Endothelial cell of umbilical vein (primary cell): Measurements from ENCODE around the gene TSPAN9. TPM values are rescaled to one million over a fixed set of nuclear protein-coding genes. Genes with fewer than 3 reads are reported as not detected.

ENCODE experiments used
- BruUV-seq: library from RNA; stranded (reverse); fragments of 400-500 nt; replicated peaks from 2 replicates; lab custom pipeline; 2021; lab: Mats Ljungman, UMichigan
- CTCF ChIA-PET: fragments of 300-600, 350-600 bp; sonication (Branson Sonifier 250); formaldehyde crosslinking; loops from one replicate; lab custom pipeline; 2021; ENCODE audit warnings: antibody characterized with exemption, inconsistent platforms; lab: Charles Lee
- POLR2A ChIA-PET: fragments of 300-600, 350-600 bp; sonication (Branson Sonifier 250); formaldehyde crosslinking; loops from one replicate; lab custom pipeline; 2021; ENCODE audit warnings: antibody characterized with exemption, inconsistent platforms; lab: Charles Lee
- DNase-seq: peaks from one replicate; pipeline ENCODE4 v3.0.0-alpha.2; 2011; ENCODE audit warnings: low read depth, low spot score
- FAIRE-seq: peaks from 2 replicates; lab custom pipeline; 2011; peaks lifted over from hg19 to GRCh38; lab: Jason Lieb, UNC
- H2AFZ ChIP-seq: 2 replicates; pipeline ENCODE4 v1.6.0; 2012; ENCODE audit warnings: low read depth, low read length, control low read depth, inconsistent platforms
- H3K27ac ChIP-seq: 2 replicates; pipeline ENCODE4 v1.5.1; 2011; ENCODE audit warnings: low read depth, mild to moderate bottlenecking, control low read depth, low read length, moderate library complexity; ENCODE audit not compliant: insufficient read depth
- H3K27me3 ChIP-seq, 2 experiments: 2 replicates each; pipeline versions ENCODE4 v1.6.0 to v1.6.1; 2011; ENCODE audit warnings: low read length in 2 of 2, mixed read lengths in 1 of 2; ENCODE audit not compliant: control insufficient read depth in 2 of 2, insufficient read depth in 2 of 2
- H3K36me3 ChIP-seq, 2 experiments: 2 replicates in 1 of 2; 3 replicates in 1 of 2; pipeline ENCODE4 v1.5.1; 2011; ENCODE audit warnings: low read length in 2 of 2, mild to moderate bottlenecking in 1 of 2, moderate library complexity in 1 of 2; ENCODE audit not compliant: control insufficient read depth in 2 of 2, insufficient read depth in 2 of 2; ENCODE audit errors: extremely low read depth in 1 of 2
- H3K4me1 ChIP-seq: 3 replicates; pipeline ENCODE4 v1.5.1; 2011; ENCODE audit warnings: mild to moderate bottlenecking, low read length; ENCODE audit not compliant: control insufficient read depth, insufficient read depth; ENCODE audit errors: extremely low read depth
- H3K4me2 ChIP-seq: 2 replicates; pipeline ENCODE4 v1.6.1; 2011; ENCODE audit warnings: low read length, control low read depth, mixed read lengths; ENCODE audit not compliant: insufficient read depth
- H3K4me3 ChIP-seq, 3 experiments: fragments of 200-600 bp in 1 of 3; sonication (generic), shearing (Covaris generic) in 1 of 3; replicated peaks in 1 of 3; 2 replicates each; pipeline ENCODE4 v1.5.1; 2011 to 2016; ENCODE audit warnings: control low read depth in 3 of 3, low read length in 3 of 3, mild to moderate bottlenecking in 2 of 3, inconsistent platforms in 1 of 3, low read depth in 1 of 3, moderate library complexity in 1 of 3; ENCODE audit not compliant: insufficient read depth in 1 of 3
- H3K79me2 ChIP-seq: 2 replicates; pipeline ENCODE4 v1.6.0; 2012; ENCODE audit warnings: low read length, inconsistent platforms; ENCODE audit not compliant: control insufficient read depth, insufficient read depth
- H3K9ac ChIP-seq: replicated peaks from 2 replicates; pipeline ENCODE3; 2011; ENCODE audit warnings: low read length, control low read depth; ENCODE audit not compliant: insufficient read depth; ENCODE audit errors: extremely low read depth
- H3K9me1 ChIP-seq: replicated peaks from 3 replicates; pipeline ENCODE4 v1.6.0; 2011; ENCODE audit warnings: mild to moderate bottlenecking, low read length; ENCODE audit not compliant: control insufficient read depth, insufficient read depth; ENCODE audit errors: extremely low read depth
- H3K9me3 ChIP-seq: replicated peaks from 2 replicates; pipeline ENCODE4 v1.5.1; 2012; ENCODE audit warnings: low read length, inconsistent platforms; ENCODE audit not compliant: control insufficient read depth, insufficient read depth
- H4K20me1 ChIP-seq: replicated peaks from 2 replicates; pipeline ENCODE3; 2011; ENCODE audit warnings: mild to moderate bottlenecking, low read length; ENCODE audit not compliant: control insufficient read depth, insufficient read depth; ENCODE audit errors: extremely low read depth
- CTCF ChIP-seq, 2 donors: IDR thresholded peaks; 1 replicate in 1 of 2; 2 replicates in 1 of 2; pipeline ENCODE4 v1.5.1; 2011; ENCODE audit warnings: low read length in 2 of 2, mild to moderate bottlenecking in 2 of 2, moderate library complexity in 2 of 2, control low read depth in 1 of 2, inconsistent platforms in 1 of 2, low read depth in 1 of 2; ENCODE audit not compliant: insufficient read depth in 1 of 2; ENCODE audit errors: extremely low read depth in 1 of 2
- EZH2 ChIP-seq: IDR thresholded peaks from 2 replicates; pipeline ENCODE4 v1.6.1; 2012; ENCODE audit warnings: borderline replicate concordance, low read depth, mild to moderate bottlenecking, moderate library complexity, low read length, inconsistent platforms; ENCODE audit not compliant: severe bottlenecking
- FOS ChIP-seq: IDR thresholded peaks from 2 replicates; pipeline ENCODE4 v1.6.1; 2011; ENCODE audit warnings: mild to moderate bottlenecking, low read length, moderate library complexity, borderline replicate concordance; ENCODE audit not compliant: insufficient read depth
- GATA2 ChIP-seq: IDR thresholded peaks from 2 replicates; pipeline ENCODE4 v1.7.0; 2011; ENCODE audit warnings: low read depth, mild to moderate bottlenecking, moderate library complexity, mixed read lengths, low read length; ENCODE audit not compliant: insufficient read length, insufficient read depth
- JUN ChIP-seq: IDR thresholded peaks from 2 replicates; pipeline ENCODE4 v1.6.1; 2011; ENCODE audit warnings: borderline replicate concordance, low read depth; ENCODE audit not compliant: insufficient read length, insufficient read depth
- MYC ChIP-seq: IDR thresholded peaks from one replicate; pipeline ENCODE4 v1.6.1; 2011; ENCODE audit warnings: mild to moderate bottlenecking, low read depth, low read length
- POLR2A ChIP-seq: IDR thresholded peaks from 2 replicates; pipeline ENCODE4 v1.6.1; 2012; ENCODE audit warnings: low read depth, mild to moderate bottlenecking, control low read depth, low read length
- POLR2AphosphoS5 ChIP-seq: IDR thresholded peaks from 2 replicates; pipeline ENCODE4 v1.6.1; 2012; ENCODE audit warnings: low read depth, mild to moderate bottlenecking, control low read depth, low read length, moderate library complexity; ENCODE audit not compliant: insufficient read depth
- dilution Hi-C: fragments of 300-500 bp; cut with MboI; formaldehyde crosslinking; loops from one replicate; pipeline ENCODE4 v1.15.0; 2019; ENCODE audit warnings: low sequenced_read_pairs; ENCODE audit not compliant: extremely low pct_ligation_motif_present
- intact Hi-C: fragments of 100-400 bp; cut with micrococcal nuclease; formaldehyde crosslinking; loops from one replicate; pipeline ENCODE4 v1.10.0; 2022
- polyA plus RNA-seq, 4 experiments: library from polyadenylated mRNA; depleted of rRNA in 3 of 4; stranded (reverse) in 3 of 4; unstranded in 1 of 4; fragments of >200 nt; gene quantifications; 2 replicates each; pipeline versions ENCODE4 v1.2.1 to v1.2.3, GENCODE V29; 2011 to 2012; ENCODE audit warnings: missing spikeins in 1 of 4
- total RNA-seq: library from RNA; stranded (reverse); gene quantifications from 2 replicates; pipeline ENCODE4 v1.2.3, GENCODE V29; 2021
- TF ChIP-seq, protein P1 (sequence below): IDR thresholded peaks from 2 replicates; pipeline ENCODE4 v1.6.1; 2011; ENCODE audit not compliant: insufficient read depth, insufficient read length

The TSPAN9 gene
- total and polyA plus RNA-seq, 2 donors (not counting 3 experiments of a cell fraction or from before 2014, with no cell fraction given) = 43.3 to 66.8 TPM

GRCh38 chr12:3330976-3331510 lies 253.9 kb downstream of the TSPAN9 start:
- H2AFZ ChIP-seq = no peak overlapping the region
- FAIRE-seq (no peak), DNase-seq (no peak)
- no peaks in the 10 kb centered on the region for H3K4me1 ChIP-seq
- H4K20me1 ChIP-seq = no peaks in the 10 kb centered on the region
- no peak overlapping the region for H3K4me2 ChIP-seq
- no peaks in the 10 kb centered on the region for H3K36me3 ChIP-seq
- ChIA-PET POLR2A (no interaction called here), CTCF (interaction anchor here (1.3 to 3.6 kb wide), 2 partner anchors 30 to 473 kb away, joined by 3 to 29 read pairs; no protein-coding TSS in a partner anchor)
- H3K9me1 ChIP-seq = no peaks in the 10 kb centered on the region
- H3K9me3 ChIP-seq = no peaks in the 10 kb centered on the region
- dilution Hi-C loops = no loop called here
- no peak overlapping the region for H3K4me3 ChIP-seq
- intact Hi-C loops = no loop called here
- H3K79me2 ChIP-seq = no peaks in the 10 kb centered on the region
- TF ChIP-seq JUN (no peak), EZH2 (no peak), POLR2AphosphoS5 (no peak), FOS (no peak), GATA2 (no peak), POLR2A (no peak), CTCF (IDR thresholded peaks at IDR 0.05; ENCODE audit: extremely low read depth in 1 of 2, insufficient read depth in 1 of 2, low read depth in 1 of 2, low read length in 2 of 2) (no peak), MYC (no peak)
- TF ChIP-seq, protein P1, sequence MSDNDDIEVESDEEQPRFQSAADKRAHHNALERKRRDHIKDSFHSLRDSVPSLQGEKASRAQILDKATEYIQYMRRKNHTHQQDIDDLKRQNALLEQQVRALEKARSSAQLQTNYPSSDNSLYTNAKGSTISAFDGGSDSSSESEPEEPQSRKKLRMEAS = no peak
- H3K27me3 ChIP-seq = peaks cover 0 to 4% of the 10 kb centered on the region in 2 experiments
- no peak overlapping the region for H3K27ac ChIP-seq
- no TSS peak for BruUV-seq
- no peak overlapping the region for H3K9ac ChIP-seq
